Ovary (tissue), 3 donors: ENCODE data around the gene STAT5A.

ENCODE experiments used
- EP300 ChIP-seq: sonication (generic); formaldehyde crosslinking; IDR thresholded peaks from one replicate; pipeline ENCODE4 v1.6.1; 2017; ENCODE audit warnings: antibody characterized with exemption
- POLR2A ChIP-seq: fragments of 450-650 bp; IDR thresholded peaks from one replicate; pipeline ENCODE4 v1.6.1; 2017; ENCODE audit warnings: antibody characterized with exemption, mild to moderate bottlenecking, moderate library complexity
- TF ChIP-seq, protein P1 (sequence below), 3 donors: fragments of 450-650 bp in 2 of 3; fragments of 200-600 bp in 1 of 3; IDR thresholded peaks; one replicate each; pipeline versions ENCODE4 v1.5.1 to v1.8.0; 2016 to 2022; ENCODE audit warnings: antibody characterized with exemption in 3 of 3, mild to moderate bottlenecking in 1 of 3
- donor health status: DM: no; HTN: no; CAD: no.

GRCh38 chr17:42334677-42335076, 46.4 kb downstream of the STAT5A start:
- TF ChIP-seq, protein P1, sequence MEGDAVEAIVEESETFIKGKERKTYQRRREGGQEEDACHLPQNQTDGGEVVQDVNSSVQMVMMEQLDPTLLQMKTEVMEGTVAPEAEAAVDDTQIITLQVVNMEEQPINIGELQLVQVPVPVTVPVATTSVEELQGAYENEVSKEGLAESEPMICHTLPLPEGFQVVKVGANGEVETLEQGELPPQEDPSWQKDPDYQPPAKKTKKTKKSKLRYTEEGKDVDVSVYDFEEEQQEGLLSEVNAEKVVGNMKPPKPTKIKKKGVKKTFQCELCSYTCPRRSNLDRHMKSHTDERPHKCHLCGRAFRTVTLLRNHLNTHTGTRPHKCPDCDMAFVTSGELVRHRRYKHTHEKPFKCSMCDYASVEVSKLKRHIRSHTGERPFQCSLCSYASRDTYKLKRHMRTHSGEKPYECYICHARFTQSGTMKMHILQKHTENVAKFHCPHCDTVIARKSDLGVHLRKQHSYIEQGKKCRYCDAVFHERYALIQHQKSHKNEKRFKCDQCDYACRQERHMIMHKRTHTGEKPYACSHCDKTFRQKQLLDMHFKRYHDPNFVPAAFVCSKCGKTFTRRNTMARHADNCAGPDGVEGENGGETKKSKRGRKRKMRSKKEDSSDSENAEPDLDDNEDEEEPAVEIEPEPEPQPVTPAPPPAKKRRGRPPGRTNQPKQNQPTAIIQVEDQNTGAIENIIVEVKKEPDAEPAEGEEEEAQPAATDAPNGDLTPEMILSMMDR (IDR thresholded peaks at IDR 0.05) = no peak
- TF ChIP-seq POLR2A (no peak), EP300 (no peak)
